Kidney tubule cell (primary cell): Measurements from ENCODE around the gene BICC1.

Source experiments
- DNase-seq: peaks from one replicate; pipeline ENCODE4 v3.0.0-alpha.2; 2018; ENCODE audit warnings: low spot score

BICC1 gene

DNA sequence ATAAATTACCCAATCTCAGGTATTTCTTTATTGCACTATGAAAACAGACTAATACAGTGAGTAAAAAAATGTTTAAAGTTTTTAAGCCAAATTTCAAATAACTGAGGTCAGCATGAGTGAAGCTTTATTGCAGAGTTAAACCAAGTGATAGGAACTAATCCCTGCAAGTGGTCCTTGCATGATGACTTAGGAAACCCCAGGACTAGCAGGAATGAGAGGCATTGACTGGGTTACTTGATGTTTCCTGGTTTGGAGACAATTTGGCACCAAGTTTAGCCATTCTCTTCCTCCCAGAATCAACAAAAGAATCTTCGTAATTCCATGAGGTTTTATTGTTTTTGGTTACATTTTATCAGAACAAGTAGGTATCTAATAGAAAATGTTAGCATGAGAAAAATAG lies 194.2 kb downstream of the BICC1 start:
- DNase-seq: no peak

GRCh38 chr10:58712141-58712540 lies 199.5 kb downstream of the BICC1 start:
- no peak for DNase-seq

- no peak for DNase-seq
Observed at GRCh38 chr10:58712982-58713381, 200.3 kb downstream of the BICC1 start.

GRCh38 chr10:58714409-58714808 lies 201.7 kb downstream of the BICC1 start:
- no peak for DNase-seq

GRCh38 chr10:58715061-58715460 lies 202.4 kb downstream of the BICC1 start:
- DNase-seq: no peak

DNA sequence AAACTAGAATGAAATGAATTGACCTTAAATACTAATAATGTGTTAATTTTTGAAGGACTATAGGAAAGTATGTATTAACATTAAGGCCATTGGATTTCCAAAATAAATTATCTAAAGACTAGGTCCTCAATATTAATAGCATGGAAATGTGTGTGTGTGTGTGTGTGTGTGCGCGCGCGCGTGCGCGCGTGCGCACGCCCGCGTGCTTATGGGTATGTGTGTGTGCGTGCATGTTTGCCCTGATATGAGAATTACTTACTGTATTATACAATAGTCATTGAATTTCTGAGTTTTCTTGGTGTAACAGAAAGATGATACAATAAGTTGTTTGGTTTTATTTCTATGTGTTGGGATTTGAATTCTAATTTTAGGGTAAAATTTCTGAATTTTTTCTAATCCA lies 205.9 kb downstream of the BICC1 start:
- no peak for DNase-seq

DNA sequence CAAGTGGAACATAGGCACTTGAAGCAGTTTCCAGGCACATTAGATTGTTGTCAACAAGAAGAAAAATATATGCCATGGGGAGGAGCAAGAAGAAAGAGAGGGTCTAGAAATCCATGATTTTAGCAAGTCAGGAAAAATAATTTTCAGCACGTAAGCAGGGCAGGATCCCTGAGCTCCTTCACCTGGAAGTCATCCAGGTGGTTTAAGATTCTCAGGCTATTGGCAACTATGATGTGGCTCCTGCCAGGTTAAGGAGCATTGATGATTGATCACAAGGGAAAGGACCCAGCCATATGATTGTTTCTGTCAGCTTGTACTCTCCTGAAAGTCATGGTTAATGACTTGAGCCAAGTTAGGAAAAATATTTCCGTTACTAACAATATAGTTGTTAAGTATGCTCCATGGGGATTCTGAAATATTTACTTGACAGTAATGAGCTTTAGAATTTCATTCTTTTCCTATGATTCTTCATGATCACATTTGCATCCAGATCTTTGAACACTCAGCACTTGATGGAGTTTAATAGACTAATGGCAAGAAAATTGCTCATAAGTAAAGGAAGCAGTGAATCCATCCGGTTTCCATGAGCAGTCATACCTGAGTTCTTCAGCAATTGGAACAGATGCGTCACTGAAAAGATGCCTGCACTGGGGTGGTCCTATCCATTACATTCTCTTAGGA lies 209.1 kb downstream of the BICC1 start:
- no peak for DNase-seq

DNA sequence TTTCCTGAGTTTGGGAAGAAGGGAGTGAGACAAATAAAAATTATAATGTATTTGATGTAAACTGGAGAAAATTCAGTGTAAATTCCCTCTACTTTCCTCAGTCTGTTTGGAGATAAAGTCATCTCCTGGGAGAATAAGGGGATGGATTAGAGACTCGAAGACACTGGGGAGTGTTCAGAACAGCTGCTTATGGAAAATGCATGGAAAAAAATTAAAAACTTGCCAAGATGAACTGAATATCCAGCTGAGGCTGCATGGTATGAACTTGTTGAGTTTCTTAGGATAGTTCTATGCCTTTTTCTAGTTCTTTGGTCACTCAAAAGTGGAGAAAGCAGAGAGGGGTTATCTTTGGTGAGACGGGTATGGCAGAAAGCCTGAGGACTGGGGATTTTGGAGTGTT lies 210.5 kb downstream of the BICC1 start:
- no peak for DNase-seq

DNA sequence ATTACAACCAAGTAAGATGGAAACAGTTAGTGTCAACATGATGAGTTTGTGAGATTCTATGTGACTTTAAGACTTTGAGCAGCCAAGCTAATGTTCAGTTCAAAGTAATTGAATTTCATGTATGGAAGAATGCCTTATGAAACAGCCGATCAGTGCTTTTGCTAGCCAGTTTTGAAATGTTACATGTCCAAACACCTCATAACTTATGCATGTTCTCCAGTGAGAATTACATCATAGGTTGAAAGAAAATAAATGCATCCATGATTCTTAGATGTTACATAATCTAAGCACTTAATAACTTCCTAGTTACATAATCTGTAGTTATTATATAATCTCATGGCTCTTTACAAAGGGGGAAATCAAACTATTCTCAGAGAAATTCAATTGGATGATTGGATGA lies 211.3 kb downstream of the BICC1 start:
- no peak for DNase-seq

- peak; percentile 38 for DNase-seq
Observed at GRCh38 chr10:58724781-58725180, 212.1 kb downstream of the BICC1 start.

- no peak for DNase-seq
Observed at GRCh38 chr10:58725901-58726300, 213.2 kb downstream of the BICC1 start.

DNA sequence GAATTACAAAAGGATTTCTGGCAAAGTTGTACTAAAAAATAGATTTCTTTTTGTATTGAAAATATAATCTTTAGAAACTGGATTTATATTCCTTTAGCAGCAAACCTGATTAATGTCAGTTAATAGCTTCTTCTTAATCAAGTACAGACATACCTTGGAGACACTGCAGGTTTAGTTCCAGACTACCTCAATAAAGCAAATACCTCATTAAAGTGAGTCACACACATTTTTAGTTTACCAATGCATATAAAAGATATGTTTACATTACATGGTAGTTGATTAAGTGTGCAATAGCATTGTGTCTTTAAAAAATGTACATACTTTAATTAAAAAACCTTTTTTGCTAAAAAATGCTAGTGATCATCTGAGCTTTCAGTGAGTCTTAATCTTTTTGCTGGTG lies 215.0 kb downstream of the BICC1 start:
- DNase-seq: no peak

DNA sequence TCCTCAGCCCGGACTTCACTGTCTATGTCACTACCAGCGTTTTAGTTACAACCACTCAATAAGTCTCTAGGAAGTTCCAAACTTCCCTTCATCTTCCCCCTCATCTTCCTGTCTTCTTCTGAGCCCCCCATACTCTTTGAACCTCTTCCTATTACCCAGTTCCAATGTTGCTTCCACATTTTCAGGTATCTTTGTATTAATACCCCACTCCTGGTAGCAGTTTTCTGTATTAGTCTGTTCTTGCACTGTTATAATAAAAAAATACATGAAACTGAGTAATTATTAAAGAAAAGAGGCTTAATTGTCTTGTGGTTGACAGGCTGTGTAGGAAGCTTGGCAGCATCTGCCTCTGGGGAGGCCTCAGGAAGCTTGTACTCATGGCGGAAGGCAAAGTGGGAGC lies 218.6 kb downstream of the BICC1 start:
- no peak for DNase-seq

GRCh38 chr10:58733436-58733835 lies 220.8 kb downstream of the BICC1 start:
- no peak for DNase-seq

DNA sequence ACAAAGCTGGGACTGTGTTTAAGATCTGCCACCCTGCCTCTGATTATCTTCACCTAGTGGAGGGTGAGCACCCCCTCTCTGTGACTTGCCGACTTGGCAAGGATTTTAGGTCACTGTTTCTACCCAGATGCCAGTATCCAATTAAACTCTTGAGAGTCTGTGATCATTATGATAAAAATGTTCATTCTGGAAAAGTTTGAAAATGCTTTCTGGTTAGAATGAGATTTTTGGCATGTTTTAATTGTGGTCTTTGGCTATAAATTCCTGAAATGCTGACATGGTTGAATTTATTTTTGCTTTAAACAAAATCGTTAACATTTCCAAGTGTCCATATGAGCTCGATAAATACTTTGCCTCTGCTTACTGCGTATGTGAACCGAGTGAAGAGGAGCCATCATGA lies 221.4 kb downstream of the BICC1 start:
- DNase-seq: no peak

DNA sequence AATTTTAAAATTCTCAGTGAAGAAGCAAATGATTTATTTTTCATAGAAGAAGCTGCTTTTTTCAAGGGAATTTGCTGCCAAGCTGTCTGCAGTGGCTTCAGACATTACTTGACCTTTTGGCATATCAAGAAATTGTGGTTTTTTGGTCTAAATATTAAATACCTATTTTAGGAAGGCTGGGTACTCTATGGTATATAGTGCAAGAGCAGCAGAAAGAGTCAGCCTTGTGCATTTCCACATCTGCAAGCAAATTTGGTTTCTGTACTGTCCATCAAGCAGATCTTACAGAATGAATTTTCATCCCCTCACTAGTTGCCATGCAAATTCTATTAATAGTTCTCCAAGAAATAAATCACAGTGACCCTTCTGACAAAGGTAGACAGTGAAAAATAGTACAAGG lies 222.0 kb downstream of the BICC1 start:
- DNase-seq: no peak

- no peak for DNase-seq
Observed at GRCh38 chr10:58735087-58735486, 222.4 kb downstream of the BICC1 start.

DNA sequence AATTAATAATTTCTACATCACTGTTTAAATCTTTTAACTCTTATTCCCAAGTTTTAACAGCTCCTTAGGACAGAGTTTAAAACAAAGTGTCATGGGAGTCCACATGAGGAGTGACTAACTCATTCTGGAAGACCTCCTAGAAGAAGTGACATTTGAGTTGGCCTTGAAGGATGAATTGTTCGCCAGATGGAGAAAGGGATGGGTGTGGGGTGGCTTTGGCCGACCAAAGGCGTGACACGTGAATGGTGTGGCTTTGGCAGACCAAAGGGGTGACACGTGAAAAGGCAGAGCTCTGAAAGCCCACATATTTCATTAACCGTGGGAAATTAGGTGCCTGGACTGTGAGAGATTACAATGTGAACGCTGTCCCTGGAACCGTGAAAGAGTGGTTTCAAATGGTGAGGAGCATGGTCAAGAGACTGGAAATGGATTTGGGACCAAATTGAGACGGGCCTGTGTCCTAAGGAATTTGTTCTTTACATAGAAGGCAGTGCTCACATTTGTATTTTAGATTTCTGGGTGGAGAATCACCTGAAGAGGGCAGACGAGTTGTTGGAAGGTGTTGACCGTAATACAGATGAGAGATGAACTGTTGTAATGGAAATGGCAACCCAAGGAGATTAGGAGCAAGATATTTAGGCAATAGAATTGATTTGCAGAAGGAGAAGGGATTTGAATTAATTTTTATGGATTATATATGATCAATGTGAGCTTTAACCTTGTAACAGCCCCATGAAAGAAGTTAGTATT lies 228.1 kb downstream of the BICC1 start:
- no peak for DNase-seq

DNA sequence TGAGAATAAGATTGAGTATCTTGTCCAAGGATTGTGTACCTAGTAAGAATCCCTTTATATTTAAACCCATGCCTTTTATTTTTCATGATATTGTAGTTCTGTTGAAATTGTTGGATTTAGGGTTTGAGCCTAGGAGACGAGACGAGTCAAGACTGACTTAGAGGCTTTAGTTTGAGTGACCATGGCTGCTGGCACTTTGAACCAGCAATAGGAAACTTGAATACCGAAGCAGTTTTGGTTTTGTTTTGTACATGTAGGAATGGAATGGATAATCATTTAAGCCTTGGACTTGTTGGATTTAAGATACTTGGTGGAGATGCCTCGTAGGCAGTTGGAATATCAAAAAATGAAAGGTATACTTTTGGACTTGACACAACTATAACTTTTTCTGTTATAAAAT lies 229.0 kb downstream of the BICC1 start:
- no peak for DNase-seq

DNA sequence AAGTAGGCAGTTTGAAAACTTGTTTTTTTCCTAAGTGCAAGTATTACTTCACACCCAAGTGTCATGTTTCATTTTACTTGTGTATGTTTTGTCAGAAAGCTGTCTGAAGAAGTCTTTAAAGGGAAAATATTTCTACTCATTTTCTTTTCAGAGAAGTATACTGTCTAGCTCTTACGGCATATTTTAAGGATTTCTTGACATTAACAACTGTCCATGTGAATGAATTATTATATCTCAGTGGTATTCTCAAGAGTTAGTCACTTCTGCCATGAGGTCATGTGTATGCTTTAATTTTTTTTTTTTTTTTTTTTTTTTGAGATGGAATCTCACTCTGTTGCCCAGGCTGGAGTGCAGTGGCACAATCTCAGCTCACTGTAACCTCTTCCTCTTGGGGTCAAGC lies 229.5 kb downstream of the BICC1 start:
- DNase-seq: no peak

- peak; percentile 47 for DNase-seq
Observed at GRCh38 chr10:58743466-58744115, 230.9 kb downstream of the BICC1 start.

GRCh38 chr10:58746474-58747185 lies 234.0 kb downstream of the BICC1 start:
- DNase-seq: peak; percentile 31

- no peak for DNase-seq
Observed at GRCh38 chr10:58747687-58748086, 235.0 kb downstream of the BICC1 start.
